Cardiac muscle cell (in vitro differentiated cells and primary cell): ENCODE measurements around the gene TMBIM6. TPM values are rescaled to one million over a fixed set of nuclear protein-coding genes. Genes with fewer than 3 reads are reported as not detected.

ENCODE experiments used
- DNase-seq, 2 donors: peaks; one replicate each; pipeline versions ENCODE4 v3.0.0 to v3.0.0-alpha.2; 2010 to 2017; ENCODE audit warnings: low read depth in 1 of 2, low spot score in 1 of 2
- H3K27ac ChIP-seq: fragments of 200-600 bp; sonication (generic); 2 replicates; pipeline ENCODE4 v1.5.1; 2016
- H3K27me3 ChIP-seq: fragments of 200-600 bp; sonication (generic); 2 replicates; pipeline ENCODE4 v1.6.0; 2016; ENCODE audit warnings: control low read depth
- H3K36me3 ChIP-seq: fragments of 200-600 bp; sonication (generic); 2 replicates; pipeline ENCODE4 v1.5.1; 2016; ENCODE audit warnings: control low read depth
- H3K4me1 ChIP-seq: fragments of 200-600 bp; sonication (generic); 2 replicates; pipeline ENCODE4 v1.8.1; 2017; ENCODE audit warnings: low read depth, mild to moderate bottlenecking, mixed run types
- H3K4me3 ChIP-seq: fragments of 200-600 bp; sonication (generic); 2 replicates; pipeline ENCODE4 v1.5.1; 2016; ENCODE audit warnings: mild to moderate bottlenecking
- H3K9me3 ChIP-seq: fragments of 200-600 bp; sonication (generic); 2 replicates; pipeline ENCODE4 v1.5.1; 2017; ENCODE audit warnings: low read depth, mild to moderate bottlenecking, control low read depth
- CTCF ChIP-seq: IDR thresholded peaks from 2 replicates; pipeline ENCODE4 v1.5.1; 2012; ENCODE audit warnings: low read depth, mild to moderate bottlenecking, low read length
- polyA plus RNA-seq: library from polyadenylated mRNA; unstranded; fragments of >200 nt; fragmentation: Nextera tagmentation; extraction: Ambion mirVana; gene quantifications from 2 replicates; pipeline ENCODE4 v1.2.1, GENCODE V29; 2016
- total RNA-seq: library from RNA; depleted of rRNA; stranded (reverse); fragments of >200 nt; gene quantifications from 2 replicates; pipeline ENCODE4 v1.2.3, GENCODE V29; 2016

Gene TMBIM6
- total and polyA plus RNA-seq, 2 experiments from 2014 or later = 232 to 388 TPM

- H3K36me3 ChIP-seq = peaks cover 28% of the 10 kb centered on the region
These were observed 59.2 kb downstream of the TMBIM6 start for GRCh38 chr12:49800421-49801140.

DNA sequence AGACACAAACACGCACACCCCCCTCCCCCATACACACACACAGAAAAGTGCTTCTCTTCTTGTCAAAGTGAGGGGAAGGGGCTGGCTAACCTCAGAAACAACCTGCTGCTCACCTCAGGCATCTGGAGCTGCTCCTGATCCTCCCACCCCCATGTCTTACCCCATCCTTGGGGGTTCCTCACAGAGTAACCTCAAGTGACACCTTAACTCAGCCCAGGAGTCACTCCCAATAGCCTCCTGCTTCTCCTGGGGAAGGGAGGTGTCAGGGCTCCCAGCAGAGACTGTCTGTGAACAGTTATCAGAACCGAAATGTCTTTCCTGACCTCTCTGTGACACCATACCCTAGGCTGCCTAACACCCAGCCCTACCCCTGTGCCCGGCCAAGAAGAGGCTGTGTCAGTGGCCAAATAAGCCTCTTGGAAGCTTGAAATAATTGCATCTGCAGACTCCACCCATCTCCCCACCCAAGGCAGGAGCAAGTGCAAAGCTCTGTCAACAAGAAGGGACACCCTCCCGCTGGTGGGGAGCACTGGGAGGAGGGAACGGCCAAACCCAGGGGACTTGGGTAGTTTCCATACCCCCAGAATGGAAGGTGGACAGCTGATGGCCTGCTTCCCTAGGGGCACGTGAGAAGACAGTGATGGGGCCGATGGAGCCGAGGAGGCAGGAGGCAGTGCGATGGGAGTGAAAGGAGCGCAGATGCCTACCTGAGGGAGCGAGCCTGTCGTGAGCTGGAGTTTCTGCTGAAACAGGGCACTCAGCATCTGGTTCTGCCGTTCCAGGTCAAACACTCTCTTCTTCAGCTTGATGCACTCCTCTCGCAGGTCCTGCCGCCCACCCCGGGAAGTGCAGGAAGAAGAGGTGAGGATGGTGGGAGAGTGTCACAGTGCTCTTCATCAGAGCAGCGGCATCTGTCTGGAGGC is 60.0 kb downstream of the TMBIM6 start:
- H3K27ac ChIP-seq = peak overlapping the region; percentile 45
- H3K4me3 ChIP-seq = no peak overlapping the region
- no peaks in the 10 kb centered on the region for H3K27me3 ChIP-seq
- peaks cover 6% of the 10 kb centered on the region for H3K4me1 ChIP-seq
- H3K36me3 ChIP-seq = peaks cover 28% of the 10 kb centered on the region
- no peak for TF ChIP-seq CTCF
- H3K9me3 ChIP-seq = no peaks in the 10 kb centered on the region
- DNase-seq = no peak

More at GRCh38 chr12:49800421-49801140, 59.2 kb downstream of the TMBIM6 start:
- no peak overlapping the region for H3K4me3 ChIP-seq
- H3K27me3 ChIP-seq = no peaks in the 10 kb centered on the region
- no peak for TF ChIP-seq CTCF
- H3K4me1 ChIP-seq = peaks cover 6% of the 10 kb centered on the region
- H3K27ac ChIP-seq = peak overlapping the region; percentile 45
- no peaks in the 10 kb centered on the region for H3K9me3 ChIP-seq
- DNase-seq = no peak

DNA sequence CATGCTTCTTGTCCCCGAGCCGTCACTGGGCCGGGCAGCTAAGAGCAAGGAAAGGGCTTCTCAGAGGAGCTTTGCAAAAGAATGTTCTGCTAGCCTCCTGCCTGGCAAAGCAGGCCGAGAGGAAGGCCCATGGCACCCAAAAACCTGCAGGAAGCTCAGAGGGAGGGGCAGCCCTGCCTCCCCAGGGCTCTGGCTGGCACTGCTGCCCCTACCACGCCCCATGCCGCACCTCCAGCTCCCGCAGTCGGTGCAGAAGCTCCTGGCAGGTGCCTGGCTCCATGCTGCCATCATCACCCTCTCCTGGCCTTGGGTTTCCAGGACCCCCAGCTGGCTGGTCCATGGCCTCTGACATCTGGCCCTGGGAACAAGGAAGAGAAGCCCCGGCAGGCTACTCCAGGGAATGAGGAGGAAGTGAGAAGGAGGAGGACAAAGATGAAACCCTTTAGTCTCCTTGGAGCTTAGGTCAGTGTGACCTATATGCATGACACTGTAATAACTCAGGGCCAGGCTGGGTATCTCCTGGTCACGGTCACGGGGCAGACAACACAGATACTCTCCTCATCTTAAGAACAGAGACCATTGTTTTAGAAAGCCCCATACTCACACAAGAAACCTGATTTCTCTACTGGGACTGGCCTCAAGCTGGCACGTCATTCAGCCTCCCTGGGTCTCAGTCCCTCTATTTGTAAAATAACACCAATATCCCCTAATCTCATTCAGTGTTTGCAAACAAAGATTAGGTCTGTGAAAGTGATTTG is 62.5 kb downstream of the TMBIM6 start:
- Histone ChIP-seq H3K4me1 (peaks cover 14% of the 10 kb centered on the region), H3K4me3 (no peak overlapping the region), H3K9me3 (no peaks in the 10 kb centered on the region), H3K27me3 (no peaks in the 10 kb centered on the region), H3K27ac (no peak overlapping the region), H3K36me3 (peaks cover 23% of the 10 kb centered on the region)
- DNase-seq = no peak
- TF ChIP-seq CTCF = no peak

DNA sequence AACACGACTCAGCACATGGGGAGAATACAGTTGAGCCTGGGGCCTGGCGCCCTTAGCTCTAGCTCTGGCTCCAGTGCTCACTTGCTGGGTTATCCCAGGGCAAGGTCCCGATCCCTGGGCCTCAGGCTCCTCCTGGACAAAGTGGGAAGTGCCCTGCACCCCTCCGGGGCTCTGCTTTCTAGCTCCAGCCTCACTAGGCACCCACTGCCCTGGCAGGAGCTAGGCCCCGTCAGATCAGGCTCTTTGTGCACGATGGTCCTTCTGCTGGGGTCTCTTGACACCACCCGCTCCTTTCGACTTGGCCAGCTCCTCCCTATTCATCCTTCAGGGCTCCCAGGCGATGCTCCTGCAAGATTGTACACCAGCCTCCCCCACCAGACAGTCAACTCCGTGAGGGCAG is 63.5 kb downstream of the TMBIM6 start:
- Histone ChIP-seq H3K9me3 (no peaks in the 10 kb centered on the region), H3K36me3 (peaks cover 23% of the 10 kb centered on the region), H3K4me3 (no peak overlapping the region), H3K27me3 (no peaks in the 10 kb centered on the region), H3K4me1 (peaks cover 23% of the 10 kb centered on the region), H3K27ac (no peak overlapping the region)
- TF ChIP-seq CTCF = no peak
- DNase-seq = no peak

- Histone ChIP-seq H3K4me3 (no peak overlapping the region), H3K36me3 (peaks cover 19% of the 10 kb centered on the region), H3K4me1 (peaks cover 29% of the 10 kb centered on the region), H3K27me3 (no peaks in the 10 kb centered on the region), H3K9me3 (no peaks in the 10 kb centered on the region), H3K27ac (no peak overlapping the region)
- DNase-seq = no peak
- no peak for TF ChIP-seq CTCF
These were observed 64.1 kb downstream of the TMBIM6 start for GRCh38 chr12:49805409-49805808.
